ENCODE results near the gene CHKB. TPM values are rescaled to one million over a fixed set of nuclear protein-coding genes. Genes with fewer than 3 reads are reported as not detected.

CHKB gene
- total RNA-seq, 1 donor from 2014 or later = 94.6 TPM

- H3K36me3 Mint-ChIP-seq (ENCODE audit: low read depth, unreplicated experiment) = no peaks in the 10 kb centered on the region
- no peaks in the 10 kb centered on the region for H3K4me1 Mint-ChIP-seq (ENCODE audit: unreplicated experiment)
- DNase-seq (ENCODE audit: low spot score) = no peak
- TF ChIP-seq CTCF (IDR thresholded peaks at IDR 0.05; ENCODE audit: unreplicated experiment) = no peak
- H3K27me3 Mint-ChIP-seq (ENCODE audit: unreplicated experiment) = peaks cover 17% of the 10 kb centered on the region
- H3K27ac Mint-ChIP-seq (ENCODE audit: unreplicated experiment) = peak overlapping the region; percentile 26
- no peak overlapping the region for H3K4me3 Mint-ChIP-seq (ENCODE audit: unreplicated experiment)
- H3K9me3 Mint-ChIP-seq (ENCODE audit: unreplicated experiment) = no peaks in the 10 kb centered on the region
These were observed 25.0 kb upstream of the CHKB start for GRCh38 chr22:50607659-50608020.

DNA sequence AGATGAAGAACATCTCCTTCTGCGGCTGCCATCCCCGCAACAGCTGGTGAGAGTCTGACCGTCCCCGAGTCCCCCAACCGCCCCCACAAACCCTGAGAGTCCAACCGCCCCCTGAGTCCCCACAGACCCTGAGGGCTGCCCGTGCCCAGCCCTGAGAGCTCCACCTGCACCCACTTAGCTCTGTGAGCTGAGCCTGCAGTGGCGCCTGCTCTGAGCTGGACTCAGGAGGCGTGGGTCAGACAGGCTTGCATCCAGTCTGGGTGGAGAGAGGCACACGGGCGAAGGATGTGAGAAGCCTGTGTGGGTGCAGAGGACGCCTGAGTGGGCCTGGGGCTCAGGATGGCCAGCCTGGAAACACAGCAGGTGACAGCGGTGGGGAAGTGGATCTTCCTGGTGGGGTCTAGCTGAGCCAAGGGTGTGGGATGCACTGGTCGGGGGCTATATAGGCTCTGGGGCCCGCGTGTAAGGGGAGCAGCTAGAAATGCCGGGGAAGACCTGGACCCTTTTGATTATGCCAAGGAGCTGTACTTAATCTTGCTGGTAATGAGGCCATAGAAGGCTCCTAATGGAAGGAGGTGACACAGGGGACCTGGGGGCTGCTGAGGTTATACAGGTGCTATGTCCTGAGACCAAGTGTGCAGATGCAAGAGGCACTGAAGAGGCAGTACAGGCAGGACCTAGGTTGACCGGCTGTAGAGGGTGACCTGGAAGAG, 24.5 kb upstream of the CHKB start:
- TF ChIP-seq CTCF (IDR thresholded peaks at IDR 0.05; ENCODE audit: unreplicated experiment) = no peak
- Mint-ChIP-seq H3K27me3 (ENCODE audit: unreplicated experiment) (peaks cover 21% of the 10 kb centered on the region), H3K27ac (ENCODE audit: unreplicated experiment) (peak overlapping the region; percentile 26), H3K9me3 (ENCODE audit: unreplicated experiment) (no peaks in the 10 kb centered on the region), H3K4me1 (ENCODE audit: unreplicated experiment) (peaks cover 4% of the 10 kb centered on the region), H3K36me3 (ENCODE audit: low read depth, unreplicated experiment) (no peaks in the 10 kb centered on the region), H3K4me3 (ENCODE audit: unreplicated experiment) (no peak overlapping the region)
- no peak for DNase-seq (ENCODE audit: low spot score)

DNA sequence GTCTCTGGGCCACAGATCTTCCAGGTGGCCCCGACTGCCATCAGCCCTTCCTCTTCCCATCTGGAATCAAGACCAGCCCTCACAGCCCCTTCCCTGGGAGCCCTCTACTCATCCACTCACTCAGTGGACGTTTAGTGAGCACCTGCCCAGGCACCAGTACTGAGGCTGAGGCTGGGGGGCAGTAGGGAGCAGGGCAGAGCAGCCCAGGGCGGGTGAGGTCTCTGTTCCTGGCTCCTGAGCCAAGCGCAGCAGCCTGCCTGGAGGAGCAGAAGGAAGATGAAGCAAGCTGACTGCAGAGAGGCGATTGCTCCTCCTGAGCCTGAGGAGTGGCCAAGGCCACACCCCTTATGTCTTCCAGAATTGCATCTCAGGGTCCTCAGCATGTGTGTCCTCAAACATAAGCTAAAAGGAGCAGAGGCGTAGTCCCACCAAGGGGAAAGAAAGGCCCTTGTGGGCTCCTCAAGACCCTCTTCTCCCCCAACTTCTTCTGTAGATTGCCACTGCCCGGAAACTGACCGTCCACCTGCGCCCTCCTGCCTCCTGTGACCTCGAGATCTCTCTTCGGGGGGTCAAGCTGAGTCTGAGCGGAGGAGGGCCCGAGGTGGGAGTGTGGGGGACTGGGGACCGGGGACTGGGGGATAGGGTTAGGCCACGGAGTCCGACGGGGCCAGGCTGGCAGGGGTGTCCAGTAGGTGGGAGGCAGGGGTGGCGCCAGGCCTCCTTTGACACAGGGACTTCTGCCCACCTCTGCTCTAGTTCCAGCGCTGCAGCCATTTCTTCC, 23.7 kb upstream of the CHKB start:
- H3K36me3 Mint-ChIP-seq (ENCODE audit: low read depth, unreplicated experiment) = peaks cover 3% of the 10 kb centered on the region
- no peak for DNase-seq (ENCODE audit: low spot score)
- H3K9me3 Mint-ChIP-seq (ENCODE audit: unreplicated experiment) = no peaks in the 10 kb centered on the region
- peaks cover 28% of the 10 kb centered on the region for H3K27me3 Mint-ChIP-seq (ENCODE audit: unreplicated experiment)
- no peak overlapping the region for H3K4me3 Mint-ChIP-seq (ENCODE audit: unreplicated experiment)
- H3K27ac Mint-ChIP-seq (ENCODE audit: unreplicated experiment) = no peak overlapping the region
- H3K4me1 Mint-ChIP-seq (ENCODE audit: unreplicated experiment) = peaks cover 6% of the 10 kb centered on the region
- TF ChIP-seq CTCF (IDR thresholded peaks at IDR 0.05; ENCODE audit: unreplicated experiment) = no peak

DNA sequence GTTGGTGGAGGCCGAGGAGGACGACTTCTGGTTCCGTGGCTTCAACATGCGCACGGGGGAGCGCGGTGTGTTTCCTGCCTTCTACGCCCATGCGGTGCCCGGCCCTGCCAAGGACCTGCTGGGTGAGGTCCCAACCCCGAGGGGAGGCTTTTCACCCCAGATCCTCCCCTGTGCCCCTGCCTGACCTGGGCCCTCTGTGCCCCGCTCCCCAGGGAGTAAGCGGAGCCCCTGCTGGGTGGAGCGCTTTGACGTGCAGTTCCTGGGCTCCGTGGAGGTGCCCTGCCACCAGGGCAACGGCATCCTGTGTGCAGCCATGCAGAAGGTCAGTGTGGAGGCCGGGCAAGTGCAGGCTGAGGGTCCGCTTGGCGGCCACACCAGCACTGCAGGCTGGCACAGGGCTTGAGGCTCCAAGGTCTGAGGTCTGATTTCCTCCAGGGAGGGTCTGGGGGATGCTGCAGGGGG, 23.0 kb upstream of the CHKB start:
- Mint-ChIP-seq H3K4me3 (ENCODE audit: unreplicated experiment) (no peak overlapping the region), H3K4me1 (ENCODE audit: unreplicated experiment) (peaks cover 6% of the 10 kb centered on the region), H3K27me3 (ENCODE audit: unreplicated experiment) (peaks cover 28% of the 10 kb centered on the region), H3K27ac (ENCODE audit: unreplicated experiment) (no peak overlapping the region), H3K9me3 (ENCODE audit: unreplicated experiment) (no peaks in the 10 kb centered on the region), H3K36me3 (ENCODE audit: low read depth, unreplicated experiment) (peaks cover 3% of the 10 kb centered on the region)
- no peak for DNase-seq (ENCODE audit: low spot score)
- TF ChIP-seq CTCF (IDR thresholded peaks at IDR 0.05; ENCODE audit: unreplicated experiment) = no peak

All from endothelial cell (in vitro differentiated cells).